Measurements from ENCODE around the gene DEFB112.

Gene DEFB112

GRCh38 chr6:50025258-50025657, 24.5 kb downstream of the DEFB112 start:
- no peak overlapping the region for H3K9ac ChIP-seq (ENCODE audit: low read depth, low read length, poor library complexity, severe bottlenecking)
- H4K20me1 ChIP-seq (ENCODE audit: insufficient read depth, low read length, poor library complexity, severe bottlenecking), result no peaks in the 10 kb centered on the region
- no peak overlapping the region for H2AFZ ChIP-seq (ENCODE audit: low read length)
- no peaks in the 10 kb centered on the region for H3K36me3 ChIP-seq (ENCODE audit: insufficient read depth, low read length)
- no peaks in the 10 kb centered on the region for H3K4me1 ChIP-seq (ENCODE audit: insufficient read depth, low read length, poor library complexity, severe bottlenecking)
- no peak overlapping the region for H3K4me3 ChIP-seq (ENCODE audit: low read length, poor library complexity, severe bottlenecking)
- H3K79me2 ChIP-seq (ENCODE audit: insufficient read depth, low read length), result no peaks in the 10 kb centered on the region
- no peak overlapping the region for H3K4me2 ChIP-seq (ENCODE audit: low read depth, low read length, poor library complexity, severe bottlenecking)
- no peaks in the 10 kb centered on the region for H3F3A ChIP-seq (ENCODE audit: low read depth)
- no peaks in the 10 kb centered on the region for H3K27me3 ChIP-seq (ENCODE audit: insufficient read depth, low read length, poor library complexity, severe bottlenecking)
- H3K9me2 ChIP-seq (replicated peaks; ENCODE audit: low read depth, low read length), result no peaks in the 10 kb centered on the region
- TF ChIP-seq EZH2phosphoT487 (IDR thresholded peaks at IDR 0.05; ENCODE audit: borderline replicate concordance) (no peak), CTCF (conservative IDR thresholded peaks at IDR 0.05; ENCODE audit: low read length) (no peak)
- no peaks in the 10 kb centered on the region for H3K9me3 ChIP-seq (ENCODE audit: insufficient read depth, low read depth, low read length)

- H4K20me1 ChIP-seq (ENCODE audit: insufficient read depth, low read length, poor library complexity, severe bottlenecking), result no peaks in the 10 kb centered on the region
- no peaks in the 10 kb centered on the region for H3F3A ChIP-seq (ENCODE audit: low read depth)
- no peaks in the 10 kb centered on the region for H3K9me3 ChIP-seq (ENCODE audit: insufficient read depth, low read depth, low read length)
- no peak within 1 kb of the TSS for H2AFZ ChIP-seq (ENCODE audit: low read length)
- H3K9ac ChIP-seq (ENCODE audit: low read depth, low read length, poor library complexity, severe bottlenecking), result no peak within 1 kb of the TSS
- H3K36me3 ChIP-seq (ENCODE audit: insufficient read depth, low read length), result no peaks in the 10 kb centered on the region
- no peaks in the 10 kb centered on the region for H3K9me2 ChIP-seq (replicated peaks; ENCODE audit: low read depth, low read length)
- no peak within 1 kb of the TSS for H3K4me2 ChIP-seq (ENCODE audit: low read depth, low read length, poor library complexity, severe bottlenecking)
- H3K4me3 ChIP-seq (ENCODE audit: low read length, poor library complexity, severe bottlenecking), result no peak within 1 kb of the TSS
- no peaks in the 10 kb centered on the region for H3K27me3 ChIP-seq (ENCODE audit: insufficient read depth, low read length, poor library complexity, severe bottlenecking)
- TF ChIP-seq CTCF (conservative IDR thresholded peaks at IDR 0.05; ENCODE audit: low read length), result no peak
- TF ChIP-seq EZH2phosphoT487 (IDR thresholded peaks at IDR 0.05; ENCODE audit: borderline replicate concordance), result no peak
- no peaks in the 10 kb centered on the region for H3K4me1 ChIP-seq (ENCODE audit: insufficient read depth, low read length, poor library complexity, severe bottlenecking)
- H3K79me2 ChIP-seq (ENCODE audit: insufficient read depth, low read length), result no peaks in the 10 kb centered on the region
Observed at GRCh38 chr6:50021894-50022293, 27.8 kb downstream of the DEFB112 start, which contains the start of gene DEFB110. DEFB110 (minus strand) TSS chr6:50021994; CDS start chr6:50021935, 59 bp downstream.

GRCh38 chr6:50007819-50008218, 41.9 kb downstream of the DEFB112 start:
- Histone ChIP-seq H3K27me3 (ENCODE audit: insufficient read depth, low read length, poor library complexity, severe bottlenecking) (no peaks in the 10 kb centered on the region), H3K4me3 (ENCODE audit: low read length, poor library complexity, severe bottlenecking) (no peak overlapping the region), H2AFZ (ENCODE audit: low read length) (no peak overlapping the region), H3F3A (ENCODE audit: low read depth) (no peaks in the 10 kb centered on the region), H3K36me3 (ENCODE audit: insufficient read depth, low read length) (no peaks in the 10 kb centered on the region), H3K9me2 (replicated peaks; ENCODE audit: low read depth, low read length) (no peaks in the 10 kb centered on the region), H3K9me3 (ENCODE audit: insufficient read depth, low read depth, low read length) (no peaks in the 10 kb centered on the region), H4K20me1 (ENCODE audit: insufficient read depth, low read length, poor library complexity, severe bottlenecking) (no peaks in the 10 kb centered on the region), H3K79me2 (ENCODE audit: insufficient read depth, low read length) (no peaks in the 10 kb centered on the region), H3K4me1 (ENCODE audit: insufficient read depth, low read length, poor library complexity, severe bottlenecking) (no peaks in the 10 kb centered on the region), H3K4me2 (ENCODE audit: low read depth, low read length, poor library complexity, severe bottlenecking) (no peak overlapping the region), H3K9ac (ENCODE audit: low read depth, low read length, poor library complexity, severe bottlenecking) (no peak overlapping the region)
- TF ChIP-seq EZH2phosphoT487 (IDR thresholded peaks at IDR 0.05; ENCODE audit: borderline replicate concordance), result no peak
- TF ChIP-seq CTCF (conservative IDR thresholded peaks at IDR 0.05; ENCODE audit: low read length), result no peak
